HEK293 (cell line): ENCODE measurements around the gene METTL23.

Experiments
- INSM2 ChIP-seq: fragments of 450-650 bp; formaldehyde crosslinking; IDR thresholded peaks from 2 replicates; pipeline ENCODE4 v1.5.1; 2016; ENCODE audit warnings: missing biosample characterization, missing genetic modification characterization
- KLF8 ChIP-seq: fragments of 450-650 bp; formaldehyde crosslinking; IDR thresholded peaks from 2 replicates; pipeline ENCODE4 v1.5.1; 2016; ENCODE audit warnings: missing biosample characterization, missing genetic modification characterization
- MEIS1 ChIP-seq: sonication (generic); formaldehyde crosslinking; IDR thresholded peaks from 2 replicates; pipeline ENCODE4 v1.8.1; 2022; ENCODE audit warnings: missing genetic modification reagents, mild to moderate bottlenecking, borderline replicate concordance
- PRDM10 ChIP-seq: fragments of 450-650 bp; formaldehyde crosslinking; IDR thresholded peaks from 2 replicates; pipeline ENCODE4 v1.5.1; 2016; ENCODE audit warnings: missing biosample characterization, missing genetic modification characterization
- SP7 ChIP-seq: fragments of 450-650 bp; formaldehyde crosslinking; IDR thresholded peaks from 2 replicates; pipeline ENCODE4 v1.5.1; 2016; ENCODE audit warnings: missing biosample characterization, missing genetic modification characterization
- YY1 ChIP-seq: fragments of 450-650 bp; formaldehyde crosslinking; IDR thresholded peaks from 2 replicates; pipeline ENCODE4 v1.5.1; 2018; ENCODE audit warnings: missing biosample characterization, missing genetic modification characterization
- ZEB2 ChIP-seq: fragments of 450-650 bp; formaldehyde crosslinking; IDR thresholded peaks from 2 replicates; pipeline ENCODE4 v1.5.1; 2016; ENCODE audit warnings: missing biosample characterization, missing genetic modification characterization
- ZNF221 ChIP-seq: fragments of 450-650 bp; formaldehyde crosslinking; IDR thresholded peaks from 2 replicates; pipeline ENCODE4 v1.5.1; 2017; ENCODE audit warnings: missing biosample characterization, missing genetic modification characterization, borderline replicate concordance
- ZNF302 ChIP-seq: fragments of 450-650 bp; formaldehyde crosslinking; IDR thresholded peaks from 2 replicates; pipeline ENCODE4 v1.5.1; 2016; ENCODE audit warnings: missing biosample characterization, missing genetic modification characterization, low read depth
- ZNF335 ChIP-seq: fragments of 450-650 bp; formaldehyde crosslinking; conservative IDR thresholded peaks from 2 replicates; pipeline ENCODE4 v1.5.1; 2016; ENCODE audit warnings: missing biosample characterization, missing genetic modification characterization
- ZNF341 ChIP-seq: fragments of 450-650 bp; formaldehyde crosslinking; IDR thresholded peaks from 2 replicates; pipeline ENCODE4; 2016; ENCODE audit warnings: low read depth, missing biosample characterization, missing genetic modification characterization
- ZNF423 ChIP-seq: fragments of 450-650 bp; formaldehyde crosslinking; IDR thresholded peaks from 2 replicates; pipeline ENCODE4 v1.5.1; 2016; ENCODE audit warnings: missing biosample characterization, missing genetic modification characterization
- ZNF561 ChIP-seq: fragments of 450-650 bp; IDR thresholded peaks from 2 replicates; pipeline ENCODE4 v1.5.1; 2018; ENCODE audit warnings: missing biosample characterization, missing genetic modification characterization, borderline replicate concordance
- ZNF747 ChIP-seq: fragments of 450-650 bp; formaldehyde crosslinking; IDR thresholded peaks from 2 replicates; pipeline ENCODE4 v1.5.1; 2016; ENCODE audit warnings: missing biosample characterization, missing genetic modification characterization
- ZNF76 ChIP-seq: fragments of 450-650 bp; formaldehyde crosslinking; IDR thresholded peaks from 2 replicates; pipeline ENCODE4; 2016; ENCODE audit warnings: low read depth, missing biosample characterization, missing genetic modification characterization, borderline replicate concordance
- ZNF777 ChIP-seq: fragments of 450-650 bp; formaldehyde crosslinking; IDR thresholded peaks from 2 replicates; pipeline ENCODE4 v1.5.1; 2017; ENCODE audit warnings: missing biosample characterization, missing genetic modification characterization, borderline replicate concordance
- ZNF785 ChIP-seq: fragments of 450-650 bp; formaldehyde crosslinking; IDR thresholded peaks from 2 replicates; pipeline ENCODE4 v1.5.1; 2016; ENCODE audit warnings: missing biosample characterization, missing genetic modification characterization
- ZSCAN4 ChIP-seq: fragments of 450-650 bp; formaldehyde crosslinking; IDR thresholded peaks from 2 replicates; pipeline ENCODE4 v1.5.1; 2017; ENCODE audit warnings: missing biosample characterization, missing genetic modification characterization
- TF ChIP-seq, protein P1 (sequence below): fragments of 450-650 bp; formaldehyde crosslinking; conservative IDR thresholded peaks from 2 replicates; pipeline ENCODE4 v1.5.1; 2016; ENCODE audit warnings: low read depth, missing biosample characterization, missing genetic modification characterization
- TF ChIP-seq, protein P2 (sequence below): fragments of 450-650 bp; formaldehyde crosslinking; IDR thresholded peaks from 2 replicates; pipeline ENCODE4 v1.5.1; 2016; ENCODE audit warnings: missing biosample characterization, missing genetic modification characterization, borderline replicate concordance
- TF ChIP-seq, protein P3 (sequence below): fragments of 450-650 bp; formaldehyde crosslinking; IDR thresholded peaks from 2 replicates; pipeline ENCODE4 v1.5.1; 2016; ENCODE audit warnings: missing biosample characterization, missing genetic modification characterization, low read depth
- TF ChIP-seq, protein P4 (sequence below): fragments of 450-650 bp; formaldehyde crosslinking; IDR thresholded peaks from 2 replicates; pipeline ENCODE4 v1.5.1; 2016; ENCODE audit warnings: missing biosample characterization, missing genetic modification characterization

Gene METTL23

DNA sequence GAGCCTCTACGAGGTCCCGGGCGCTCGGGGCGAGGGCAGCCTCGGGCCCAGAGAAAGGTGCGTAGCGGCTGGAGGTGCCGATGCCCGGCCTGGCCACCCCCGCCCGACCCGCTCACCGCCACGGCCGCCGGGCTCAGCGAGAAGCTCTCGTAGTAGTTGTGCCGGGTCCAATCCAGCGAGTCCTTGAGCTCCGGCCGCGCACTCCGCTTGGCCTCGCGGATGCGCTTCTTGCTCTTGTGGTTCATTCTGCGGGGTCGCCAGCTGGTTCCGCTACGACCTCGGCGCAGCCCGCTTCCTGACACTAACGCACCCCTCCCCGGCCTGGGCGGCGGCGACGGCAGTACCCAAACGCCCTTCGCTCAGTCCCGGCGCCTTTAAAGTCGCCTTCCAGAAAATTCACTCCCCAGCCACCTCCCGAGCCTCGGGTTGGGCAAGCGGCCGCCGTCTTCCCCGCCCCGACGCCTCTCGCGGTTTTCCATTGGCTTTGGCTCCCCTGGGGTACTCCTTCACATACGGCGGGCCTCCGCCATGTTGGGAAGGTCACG, 336 bp upstream of the METTL23 start, which contains the start of gene JMJD6 (continued):
- TF ChIP-seq ZNF302 (tag by site-specific recombination) (no peak), MEIS1 (CRISPR knock-in tag) (no peak), YY1 (tag by site-specific recombination) (peak; percentile 68; the same call in 1 of the 2 replicates), ZSCAN4 (tag by site-specific recombination) (no peak), ZNF335 (tag by site-specific recombination) (peak; percentile 91), ZNF341 (tag by site-specific recombination) (peak; percentile 77), ZNF423 (tag by site-specific recombination) (peak; percentile 14; the same call in 1 of the 2 replicates), ZNF747 (no peak), ZNF221 (no peak), KLF8 (tag by site-specific recombination) (peak; percentile 98), ZNF777 (tag by site-specific recombination) (no peak; the same call in 1 of the 2 replicates), ZNF561 (tag by site-specific recombination) (peak; percentile 61; the same call in 1 of the 2 replicates), PRDM10 (peak; percentile 77), ZNF785 (tag by site-specific recombination) (no peak), INSM2 (peak; percentile 7; the same call in 1 of the 2 replicates), ZNF76 (tag by site-specific recombination) (peak; percentile 82), ZEB2 (tag by site-specific recombination) (peak; percentile 45), SP7 (tag by site-specific recombination) (peak; percentile 15; the same call in 1 of the 2 replicates)
- TF ChIP-seq, protein P1, sequence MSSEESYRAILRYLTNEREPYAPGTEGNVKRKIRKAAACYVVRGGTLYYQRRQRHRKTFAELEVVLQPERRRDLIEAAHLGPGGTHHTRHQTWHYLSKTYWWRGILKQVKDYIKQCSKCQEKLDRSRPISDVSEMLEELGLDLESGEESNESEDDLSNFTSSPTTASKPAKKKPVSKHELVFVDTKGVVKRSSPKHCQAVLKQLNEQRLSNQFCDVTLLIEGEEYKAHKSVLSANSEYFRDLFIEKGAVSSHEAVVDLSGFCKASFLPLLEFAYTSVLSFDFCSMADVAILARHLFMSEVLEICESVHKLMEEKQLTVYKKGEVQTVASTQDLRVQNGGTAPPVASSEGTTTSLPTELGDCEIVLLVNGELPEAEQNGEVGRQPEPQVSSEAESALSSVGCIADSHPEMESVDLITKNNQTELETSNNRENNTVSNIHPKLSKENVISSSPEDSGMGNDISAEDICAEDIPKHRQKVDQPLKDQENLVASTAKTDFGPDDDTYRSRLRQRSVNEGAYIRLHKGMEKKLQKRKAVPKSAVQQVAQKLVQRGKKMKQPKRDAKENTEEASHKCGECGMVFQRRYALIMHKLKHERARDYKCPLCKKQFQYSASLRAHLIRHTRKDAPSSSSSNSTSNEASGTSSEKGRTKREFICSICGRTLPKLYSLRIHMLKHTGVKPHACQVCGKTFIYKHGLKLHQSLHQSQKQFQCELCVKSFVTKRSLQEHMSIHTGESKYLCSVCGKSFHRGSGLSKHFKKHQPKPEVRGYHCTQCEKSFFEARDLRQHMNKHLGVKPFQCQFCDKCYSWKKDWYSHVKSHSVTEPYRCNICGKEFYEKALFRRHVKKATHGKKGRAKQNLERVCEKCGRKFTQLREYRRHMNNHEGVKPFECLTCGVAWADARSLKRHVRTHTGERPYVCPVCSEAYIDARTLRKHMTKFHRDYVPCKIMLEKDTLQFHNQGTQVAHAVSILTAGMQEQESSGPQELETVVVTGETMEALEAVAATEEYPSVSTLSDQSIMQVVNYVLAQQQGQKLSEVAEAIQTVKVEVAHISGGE: peak; percentile 25; the same call in 1 of the 2 replicates
- TF ChIP-seq, protein P2, sequence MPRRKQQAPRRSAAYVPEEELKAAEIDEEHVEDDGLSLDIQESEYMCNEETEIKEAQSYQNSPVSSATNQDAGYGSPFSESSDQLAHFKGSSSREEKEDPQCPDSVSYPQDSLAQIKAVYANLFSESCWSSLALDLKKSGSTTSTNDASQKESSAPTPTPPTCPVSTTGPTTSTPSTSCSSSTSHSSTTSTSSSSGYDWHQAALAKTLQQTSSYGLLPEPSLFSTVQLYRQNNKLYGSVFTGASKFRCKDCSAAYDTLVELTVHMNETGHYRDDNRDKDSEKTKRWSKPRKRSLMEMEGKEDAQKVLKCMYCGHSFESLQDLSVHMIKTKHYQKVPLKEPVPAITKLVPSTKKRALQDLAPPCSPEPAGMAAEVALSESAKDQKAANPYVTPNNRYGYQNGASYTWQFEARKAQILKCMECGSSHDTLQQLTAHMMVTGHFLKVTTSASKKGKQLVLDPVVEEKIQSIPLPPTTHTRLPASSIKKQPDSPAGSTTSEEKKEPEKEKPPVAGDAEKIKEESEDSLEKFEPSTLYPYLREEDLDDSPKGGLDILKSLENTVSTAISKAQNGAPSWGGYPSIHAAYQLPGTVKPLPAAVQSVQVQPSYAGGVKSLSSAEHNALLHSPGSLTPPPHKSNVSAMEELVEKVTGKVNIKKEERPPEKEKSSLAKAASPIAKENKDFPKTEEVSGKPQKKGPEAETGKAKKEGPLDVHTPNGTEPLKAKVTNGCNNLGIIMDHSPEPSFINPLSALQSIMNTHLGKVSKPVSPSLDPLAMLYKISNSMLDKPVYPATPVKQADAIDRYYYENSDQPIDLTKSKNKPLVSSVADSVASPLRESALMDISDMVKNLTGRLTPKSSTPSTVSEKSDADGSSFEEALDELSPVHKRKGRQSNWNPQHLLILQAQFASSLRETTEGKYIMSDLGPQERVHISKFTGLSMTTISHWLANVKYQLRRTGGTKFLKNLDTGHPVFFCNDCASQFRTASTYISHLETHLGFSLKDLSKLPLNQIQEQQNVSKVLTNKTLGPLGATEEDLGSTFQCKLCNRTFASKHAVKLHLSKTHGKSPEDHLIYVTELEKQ (tag by site-specific recombination): 0 out of 2 replicates have a peak, but pooled peaks have one; percentile 20
- TF ChIP-seq, protein P3, sequence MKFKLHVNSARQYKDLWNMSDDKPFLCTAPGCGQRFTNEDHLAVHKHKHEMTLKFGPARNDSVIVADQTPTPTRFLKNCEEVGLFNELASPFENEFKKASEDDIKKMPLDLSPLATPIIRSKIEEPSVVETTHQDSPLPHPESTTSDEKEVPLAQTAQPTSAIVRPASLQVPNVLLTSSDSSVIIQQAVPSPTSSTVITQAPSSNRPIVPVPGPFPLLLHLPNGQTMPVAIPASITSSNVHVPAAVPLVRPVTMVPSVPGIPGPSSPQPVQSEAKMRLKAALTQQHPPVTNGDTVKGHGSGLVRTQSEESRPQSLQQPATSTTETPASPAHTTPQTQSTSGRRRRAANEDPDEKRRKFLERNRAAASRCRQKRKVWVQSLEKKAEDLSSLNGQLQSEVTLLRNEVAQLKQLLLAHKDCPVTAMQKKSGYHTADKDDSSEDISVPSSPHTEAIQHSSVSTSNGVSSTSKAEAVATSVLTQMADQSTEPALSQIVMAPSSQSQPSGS: no peak
- TF ChIP-seq, protein P4, sequence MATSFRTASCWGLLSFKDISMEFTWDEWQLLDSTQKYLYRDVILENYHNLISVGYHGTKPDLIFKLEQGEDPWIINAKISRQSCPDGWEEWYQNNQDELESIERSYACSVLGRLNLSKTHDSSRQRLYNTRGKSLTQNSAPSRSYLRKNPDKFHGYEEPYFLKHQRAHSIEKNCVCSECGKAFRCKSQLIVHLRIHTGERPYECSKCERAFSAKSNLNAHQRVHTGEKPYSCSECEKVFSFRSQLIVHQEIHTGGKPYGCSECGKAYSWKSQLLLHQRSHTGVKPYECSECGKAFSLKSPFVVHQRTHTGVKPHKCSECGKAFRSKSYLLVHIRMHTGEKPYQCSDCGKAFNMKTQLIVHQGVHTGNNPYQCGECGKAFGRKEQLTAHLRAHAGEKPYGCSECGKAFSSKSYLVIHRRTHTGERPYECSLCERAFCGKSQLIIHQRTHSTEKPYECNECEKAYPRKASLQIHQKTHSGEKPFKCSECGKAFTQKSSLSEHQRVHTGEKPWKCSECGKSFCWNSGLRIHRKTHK (tag by site-specific recombination): no peak
